HepG2 (cell line): ENCODE data around the gene GAL3ST2. TPM values are rescaled to one million over a fixed set of nuclear protein-coding genes. Genes with fewer than 3 reads are reported as not detected.

ENCODE experiments used
- ATAC-seq: fragments of 200-7000 bp; cut with Tn5 transposase; 3 replicates; pipeline ENCODE4 v1.9.1; 2020; ENCODE audit warnings: mild to moderate bottlenecking, moderate library complexity
- BruUV-seq: library from RNA; stranded (reverse); fragments of 400-500 nt; replicated peaks from 2 replicates; lab custom pipeline; 2021; lab: Mats Ljungman, UMichigan
- CTCF ChIA-PET: fragments of 300-600 bp; formaldehyde crosslinking; extraction: SDS; loops from one replicate; lab custom pipeline; 2021; ENCODE audit warnings: low total read pairs, inconsistent platforms, low intra/inter-chr PET ratio; lab: Yijun Ruan, JAX
- POLR2A ChIA-PET: fragments of 350-600 bp; sonication (Branson Sonifier 250); formaldehyde crosslinking; loops from one replicate; lab custom pipeline; 2020; ENCODE audit warnings: antibody characterized with exemption, inconsistent platforms; lab: Yijun Ruan, JAX
- DNase-seq: peaks from one replicate; pipeline ENCODE4 v3.0.0-alpha.2; 2015; ENCODE audit warnings: low spot score
- FAIRE-seq: peaks from 3 replicates; lab custom pipeline; 2011; peaks lifted over from hg19 to GRCh38; lab: Jason Lieb, UNC
- H2AFZ ChIP-seq: one replicate; pipeline ENCODE4 v1.6.1; 2011; ENCODE audit warnings: low read length, inconsistent platforms
- H3K27ac ChIP-seq: fragments of 300-600 bp; 3 replicates; pipeline ENCODE4 v1.8.0; 2011; ENCODE audit warnings: mixed run types, mild to moderate bottlenecking, mixed read lengths, low read length, inconsistent platforms; ENCODE audit not compliant: insufficient read depth; ENCODE audit errors: extremely low read length
- H3K27me3 ChIP-seq, 2 experiments: fragments of 200-600 bp in 1 of 2; 2 replicates in 1 of 2; 3 replicates in 1 of 2; pipeline versions ENCODE4 v1.6.0 to v1.8.0; 2011; ENCODE audit warnings: low read length in 2 of 2, mild to moderate bottlenecking in 2 of 2, moderate library complexity in 2 of 2, inconsistent platforms in 1 of 2; ENCODE audit not compliant: insufficient read depth in 2 of 2, control insufficient read depth in 1 of 2
- H3K36me3 ChIP-seq, 2 experiments: fragments of 200-600 bp in 1 of 2; replicated peaks in 1 of 2; 2 replicates in 1 of 2; 3 replicates in 1 of 2; pipeline versions ENCODE4 v1.5.1 to v1.8.0; 2011; ENCODE audit warnings: low read length in 2 of 2, inconsistent platforms in 1 of 2; ENCODE audit not compliant: insufficient read depth in 2 of 2, control insufficient read depth in 1 of 2
- H3K4me1 ChIP-seq: 2 replicates; pipeline ENCODE4 v1.5.1; 2012; ENCODE audit warnings: low read length, inconsistent platforms; ENCODE audit not compliant: insufficient read depth
- H3K4me2 ChIP-seq: 2 replicates; pipeline ENCODE4 v1.6.0; 2011; ENCODE audit warnings: low read depth, low read length, inconsistent platforms
- H3K4me3 ChIP-seq, 3 experiments: fragments of 200-600 bp in 1 of 3; sonication (generic), shearing (Covaris generic) in 1 of 3; replicated peaks in 1 of 3; 2 replicates each; pipeline ENCODE4 v1.5.1; 2011 to 2016; ENCODE audit warnings: low read length in 3 of 3, inconsistent platforms in 2 of 3, low read depth in 2 of 3, mild to moderate bottlenecking in 2 of 3, control low read depth in 1 of 3, mixed read lengths in 1 of 3; ENCODE audit not compliant: insufficient read depth in 1 of 3
- H3K79me2 ChIP-seq: one replicate; pipeline ENCODE4 v1.6.1; 2011; ENCODE audit warnings: low read length, inconsistent platforms; ENCODE audit not compliant: insufficient read depth
- H3K9ac ChIP-seq: 2 replicates; pipeline ENCODE4 v1.6.0; 2011; ENCODE audit warnings: mild to moderate bottlenecking, low read depth, low read length, inconsistent platforms; ENCODE audit not compliant: insufficient read depth
- H3K9me3 ChIP-seq: 2 replicates; pipeline ENCODE4 v1.5.1; 2012; ENCODE audit warnings: mild to moderate bottlenecking, low read length
- H4K20me1 ChIP-seq: 2 replicates; pipeline ENCODE4 v1.6.0; 2011; ENCODE audit warnings: inconsistent platforms, mild to moderate bottlenecking, low read length, moderate library complexity; ENCODE audit not compliant: insufficient read depth
- AHDC1 ChIP-seq: sonication (generic); formaldehyde crosslinking; IDR thresholded peaks from 2 replicates; pipeline ENCODE4 v1.5.1; 2020; ENCODE audit warnings: mild to moderate bottlenecking, missing genetic modification reagents, borderline replicate concordance
- CCDC6 ChIP-seq: sonication (generic); formaldehyde crosslinking; IDR thresholded peaks from 2 replicates; pipeline ENCODE4 v1.8.1; 2022; ENCODE audit warnings: mild to moderate bottlenecking, missing genetic modification reagents, moderate library complexity
- CTCF ChIP-seq: sonication (generic); formaldehyde crosslinking; IDR thresholded peaks from 2 replicates; pipeline ENCODE4 v1.5.0; 2020; ENCODE audit warnings: mild to moderate bottlenecking, missing genetic modification reagents, moderate library complexity
- ELF1 ChIP-seq: sonication (generic); formaldehyde crosslinking; IDR thresholded peaks from 2 replicates; pipeline ENCODE4 v1.4.0; 2020; ENCODE audit warnings: missing genetic modification reagents
- ZEB1 ChIP-seq: IDR thresholded peaks from 2 replicates; pipeline ENCODE4 v1.6.1; 2012; ENCODE audit warnings: mild to moderate bottlenecking, low read depth, inconsistent platforms; ENCODE audit not compliant: insufficient replicate concordance
- ZNF574 ChIP-seq: sonication (generic); formaldehyde crosslinking; IDR thresholded peaks from 2 replicates; pipeline ENCODE4 v1.4.0; 2020; ENCODE audit warnings: missing genetic modification reagents
- ZNF770 ChIP-seq: sonication (generic); formaldehyde crosslinking; IDR thresholded peaks from 2 replicates; pipeline ENCODE4 v1.5.0; 2020; ENCODE audit warnings: mild to moderate bottlenecking, missing genetic modification reagents
- ZNF788 ChIP-seq: sonication (generic); formaldehyde crosslinking; IDR thresholded peaks from 2 replicates; pipeline ENCODE4 v1.5.0; 2020; ENCODE audit warnings: mild to moderate bottlenecking, missing genetic modification reagents, borderline replicate concordance
- ZNF891 ChIP-seq: sonication (generic); formaldehyde crosslinking; IDR thresholded peaks from 2 replicates; pipeline ENCODE4 v1.5.0; 2020; ENCODE audit warnings: mild to moderate bottlenecking, missing genetic modification reagents
- WGBS: methylation state at CpG from one replicate; pipeline ENCODE4 v1.1.6; 2017; ENCODE audit warnings: low lambda C conversion rate; 5-methylcytosine and 5-hydroxymethylcytosine counted together
- in situ Hi-C: cut with HindIII; loops from 2 replicates; pipeline ENCODE4 v1.10.0; 2017; ENCODE audit warnings: low pct_unique_long_range_greater_than_20kb; ENCODE audit not compliant: extremely low pct_ligation_motif_present
- intact Hi-C: fragments of 100-400 bp; cut with micrococcal nuclease; formaldehyde crosslinking; loops from one replicate; pipeline ENCODE4 v1.10.0; 2022; ENCODE audit not compliant: unreplicated experiment
- polyA plus RNA-seq, 8 experiments: library from polyadenylated mRNA; depleted of rRNA in 3 of 8; stranded (reverse) in 7 of 8; unstranded in 1 of 8; fragments of >200 nt; fragmentation: Illumina TruSeq in 4 of 8; extraction: Trizol in 4 of 8; gene quantifications; 2 replicates each; pipeline versions ENCODE4 v1.2.1 to v1.2.3, GENCODE V29; 2011 to 2016; ENCODE audit warnings: low read depth in 4 of 8, missing spikeins in 1 of 8, mixed read lengths in 1 of 8; ENCODE audit not compliant: insufficient read depth in 1 of 8
- total RNA-seq, 5 experiments: library from RNA; depleted of rRNA; stranded (reverse); fragments of >200 nt; fragmentation: Illumina TruSeq; extraction: Trizol; gene quantifications; 2 replicates each; pipeline ENCODE4 v1.2.3, GENCODE V29; 2016; ENCODE audit warnings: low read depth in 1 of 5

The GAL3ST2 gene
- total and polyA plus RNA-seq, 2 of the 13 experiments (the other 11 are each of a cell fraction or from before 2014, with no cell fraction given), result 0.17 to 0.20 TPM

GRCh38 chr2:241762321-241762932 is 14.2 kb upstream of the GAL3ST2 start (continued):
- no peak for TF ChIP-seq AHDC1 (CRISPR knock-in tag)

GRCh38 chr2:241762933-241763369 is 13.7 kb upstream of the GAL3ST2 start:
- DNase-seq, result no peak
- H3K4me1 ChIP-seq, result 0 out of 2 replicates have a peak, but pooled peaks cover 6% of the 10 kb centered on the region
- no peak overlapping the region for H3K4me3 ChIP-seq
- CTCF ChIA-PET, result no interaction called here
- BruUV-seq, result no TSS peak
- no peaks in the 10 kb centered on the region for H3K27me3 ChIP-seq
- WGBS, result 93% methylated on average over 13 of the region's 13 CpGs
- in situ Hi-C loops, result no loop called here
- no peak overlapping the region for H3K4me2 ChIP-seq
- no peaks in the 10 kb centered on the region for H4K20me1 ChIP-seq
- intact Hi-C loops, result no loop called here
- no peak for FAIRE-seq
- H3K27ac ChIP-seq, result no peak overlapping the region
- H3K9me3 ChIP-seq, result no peaks in the 10 kb centered on the region
- POLR2A ChIA-PET, result interaction anchor here (5.2 kb wide), 1 partner anchor 10 kb away, joined by 37 read pairs; no protein-coding TSS in a partner anchor
- H3K9ac ChIP-seq, result no peak overlapping the region
- H3K36me3 ChIP-seq, result no peaks in the 10 kb centered on the region; a peak in 1 of 5 replicates
- ATAC-seq, result no peak
- H3K79me2 ChIP-seq, result no peaks in the 10 kb centered on the region
- H2AFZ ChIP-seq, result no peak overlapping the region
- TF ChIP-seq ZNF770 (CRISPR knock-in tag) (no peak), ZNF574 (CRISPR knock-in tag) (no peak), ZNF788 (CRISPR knock-in tag) (no peak), ZEB1 (no peak), ZNF891 (no peak), CTCF (CRISPR knock-in tag) (no peak), CCDC6 (CRISPR knock-in tag) (no peak), ELF1 (no peak)
